H1 (cell line): ENCODE measurements around the gene MSTN. TPM values are rescaled to one million over a fixed set of nuclear protein-coding genes. Genes with fewer than 3 reads are reported as not detected.

ENCODE experiments used
- CTCF ChIA-PET: fragments of 300-600 bp; sonication (Branson Sonifier 250); formaldehyde crosslinking; loops from one replicate; lab custom pipeline; 2021; ENCODE audit not compliant: partially characterized antibody; lab: Charles Lee
- POLR2A ChIA-PET: fragments of 300-600 bp; sonication (Branson Sonifier 250); formaldehyde crosslinking; loops from one replicate; lab custom pipeline; 2021; ENCODE audit warnings: inconsistent platforms; ENCODE audit not compliant: partially characterized antibody; lab: Charles Lee
- DNase-seq, 2 experiments: peaks; one replicate each; pipeline versions ENCODE4 v3.0.0 to v3.0.0-alpha.2; 2010 to 2022; ENCODE audit warnings: low spot score in 2 of 2, low read depth in 1 of 2, mixed read lengths in 1 of 2
- FAIRE-seq: peaks from 2 replicates; lab custom pipeline; 2011; peaks lifted over from hg19 to GRCh38; lab: Jason Lieb, UNC
- H2AFZ ChIP-seq: 2 replicates; pipeline ENCODE4 v1.8.1; 2012; ENCODE audit warnings: low read length, inconsistent platforms
- H2AK5ac ChIP-seq: 2 replicates; pipeline ENCODE4 v1.6.1; 2013; ENCODE audit warnings: low read depth, low read length
- H2BK120ac ChIP-seq: replicated peaks from 2 replicates; pipeline ENCODE3; 2013; ENCODE audit warnings: low read depth, low read length, inconsistent platforms
- H2BK12ac ChIP-seq: 2 replicates; pipeline ENCODE4 v1.6.1; 2013; ENCODE audit warnings: low read depth, low read length
- H2BK15ac ChIP-seq: 2 replicates; pipeline ENCODE4 v1.6.1; 2013; ENCODE audit warnings: low read length
- H2BK20ac ChIP-seq: 2 replicates; pipeline ENCODE4 v1.6.1; 2013; ENCODE audit warnings: low read length
- H2BK5ac ChIP-seq: 2 replicates; pipeline ENCODE4 v1.6.1; 2013; ENCODE audit warnings: low read depth, low read length
- H3K14ac ChIP-seq: 2 replicates; pipeline ENCODE4 v1.6.1; 2013; ENCODE audit warnings: inconsistent platforms; ENCODE audit not compliant: insufficient read length
- H3K18ac ChIP-seq: 2 replicates; pipeline ENCODE4 v1.6.1; 2013; ENCODE audit warnings: low read length; ENCODE audit errors: extremely low read depth
- H3K23ac ChIP-seq: 2 replicates; pipeline ENCODE4 v1.6.1; 2013; ENCODE audit warnings: inconsistent platforms; ENCODE audit not compliant: insufficient read length
- H3K23me2 ChIP-seq: 2 replicates; pipeline ENCODE4 v1.6.1; 2013; ENCODE audit warnings: low read depth, low read length
- H3K27ac ChIP-seq: 2 replicates; pipeline ENCODE4 v1.6.1; 2011; ENCODE audit warnings: low read depth, low read length, inconsistent platforms
- H3K27me3 ChIP-seq, 4 experiments: replicated peaks in 1 of 4; 1 replicate in 1 of 4; 2 replicates in 3 of 4; pipeline versions ENCODE4 v1.6.1 to v1.8.1; 2011 to 2013; ENCODE audit warnings: low read length in 3 of 4, mild to moderate bottlenecking in 3 of 4, inconsistent platforms in 2 of 4, mixed read lengths in 2 of 4, moderate library complexity in 1 of 4; ENCODE audit not compliant: control insufficient read depth in 3 of 4, insufficient read depth in 3 of 4; ENCODE audit errors: extremely low read depth in 1 of 4
- H3K36me3 ChIP-seq, 4 experiments: 2 replicates each; pipeline versions ENCODE4 v1.6.1 to v1.8.1; 2011 to 2013; ENCODE audit warnings: mild to moderate bottlenecking in 4 of 4, low read length in 3 of 4, moderate library complexity in 2 of 4, control low read depth in 1 of 4, inconsistent platforms in 1 of 4; ENCODE audit not compliant: insufficient read depth in 4 of 4, control insufficient read depth in 2 of 4
- H3K4ac ChIP-seq: replicated peaks from 2 replicates; pipeline ENCODE3; 2013; ENCODE audit warnings: low read length, low read depth, mixed read lengths, inconsistent platforms; ENCODE audit not compliant: insufficient read length
- H3K4me1 ChIP-seq, 4 experiments: replicated peaks in 1 of 4; 1 replicate in 1 of 4; 2 replicates in 3 of 4; pipeline versions ENCODE4 v1.6.1 to v1.8.1; 2011 to 2013; ENCODE audit warnings: low read length in 3 of 4, inconsistent platforms in 2 of 4, mixed read lengths in 1 of 4; ENCODE audit not compliant: insufficient read depth in 4 of 4, control insufficient read depth in 3 of 4
- H3K4me2 ChIP-seq, 2 experiments: 2 replicates each; pipeline versions ENCODE4 v1.6.1 to v1.8.1; 2011 to 2013; ENCODE audit warnings: low read depth in 2 of 2, low read length in 2 of 2, control low read depth in 1 of 2, inconsistent platforms in 1 of 2, mild to moderate bottlenecking in 1 of 2; ENCODE audit not compliant: insufficient read depth in 1 of 2
- H3K4me3 ChIP-seq, 4 experiments: fragments of 200-600, 300-600 bp in 1 of 4; sonication (generic), shearing (Covaris generic), sonication (Bioruptor Twin) in 1 of 4; 2 replicates each; pipeline versions ENCODE4 v1.5.1 to v1.8.1; 2011 to 2016; ENCODE audit warnings: low read length in 4 of 4, low read depth in 3 of 4, control low read depth in 2 of 4, inconsistent platforms in 2 of 4, mild to moderate bottlenecking in 2 of 4, mixed read lengths in 1 of 4, moderate library complexity in 1 of 4; ENCODE audit not compliant: insufficient read depth in 2 of 4; ENCODE audit errors: extremely low read depth in 1 of 4
- H3K56ac ChIP-seq: replicated peaks from 2 replicates; pipeline ENCODE3; 2013; ENCODE audit warnings: low read depth, mild to moderate bottlenecking, mixed read lengths, low read length, inconsistent platforms; ENCODE audit not compliant: insufficient read length
- H3K79me1 ChIP-seq: 2 replicates; pipeline ENCODE4 v1.6.1; 2013; ENCODE audit warnings: low read depth, low read length, control low read depth
- H3K79me2 ChIP-seq, 2 experiments: 2 replicates each; pipeline versions ENCODE4 v1.6.1 to v1.8.1; 2012 to 2013; ENCODE audit warnings: low read length in 2 of 2, mild to moderate bottlenecking in 2 of 2, inconsistent platforms in 1 of 2; ENCODE audit not compliant: insufficient read depth in 2 of 2, control insufficient read depth in 1 of 2
- H3K9ac ChIP-seq, 4 experiments: replicated peaks in 1 of 4; 1 replicate in 1 of 4; 2 replicates in 3 of 4; pipeline versions ENCODE4 v1.6.1 to v1.8.1; 2011 to 2013; ENCODE audit warnings: low read depth in 3 of 4, low read length in 3 of 4, control low read depth in 2 of 4, mild to moderate bottlenecking in 2 of 4, moderate library complexity in 2 of 4, inconsistent platforms in 1 of 4; ENCODE audit errors: extremely low read depth in 1 of 4
- H3K9me3 ChIP-seq, 2 experiments: 2 replicates each; pipeline versions ENCODE4 v1.6.1 to v1.8.1; 2012 to 2013; ENCODE audit warnings: mild to moderate bottlenecking in 2 of 2, moderate library complexity in 2 of 2, control low read depth in 1 of 2, inconsistent platforms in 1 of 2, low read depth in 1 of 2, low read length in 1 of 2, mixed read lengths in 1 of 2; ENCODE audit not compliant: insufficient read depth in 2 of 2
- H4K20me1 ChIP-seq, 2 experiments: replicated peaks in 1 of 2; 2 replicates each; pipeline versions ENCODE3 to v1.8.1; 2011 to 2013; ENCODE audit warnings: inconsistent platforms in 2 of 2, low read length in 2 of 2, mild to moderate bottlenecking in 1 of 2; ENCODE audit not compliant: insufficient read depth in 2 of 2, control insufficient read depth in 1 of 2
- H4K5ac ChIP-seq: 2 replicates; pipeline ENCODE4 v1.6.1; 2013; ENCODE audit warnings: low read length, low read depth, mixed read lengths, inconsistent platforms; ENCODE audit not compliant: insufficient read length
- H4K8ac ChIP-seq: 2 replicates; pipeline ENCODE4 v1.8.0; 2013; ENCODE audit warnings: mild to moderate bottlenecking, moderate library complexity, low read length, inconsistent platforms; ENCODE audit not compliant: insufficient read depth; ENCODE audit errors: extremely low read depth
- H4K91ac ChIP-seq: replicated peaks from 2 replicates; pipeline ENCODE3; 2013; ENCODE audit warnings: low read length, mixed read lengths, inconsistent platforms; ENCODE audit not compliant: insufficient read length
- GABPA ChIP-seq: IDR thresholded peaks from 2 replicates; pipeline ENCODE4 v1.6.1; 2011; ENCODE audit warnings: mild to moderate bottlenecking, low read length, moderate library complexity, borderline replicate concordance; ENCODE audit not compliant: insufficient read depth
- YY1 ChIP-seq: IDR thresholded peaks from 2 replicates; pipeline ENCODE4 v1.6.1; 2011; ENCODE audit warnings: low read depth, mild to moderate bottlenecking, low read length
- WGBS, 2 experiments: shearing (Covaris generic) in 1 of 2; methylation state at CpG; one replicate each; pipeline versions ENCODE4 v1.1.6 to v1.1.7; 2013 to 2015; ENCODE audit warnings: low lambda C conversion rate in 2 of 2, mixed read lengths in 2 of 2, inconsistent platforms in 1 of 2, low coverage in 1 of 2, missing lambda C conversion rate in 1 of 2; ENCODE audit not compliant: insufficient replicate concordance in 2 of 2, insufficient coverage in 1 of 2, insufficient read length in 1 of 2; ENCODE audit errors: extremely low coverage in 1 of 2, missing lambda C conversion rate in 1 of 2; 5-methylcytosine and 5-hydroxymethylcytosine counted together
- polyA plus RNA-seq, 7 experiments: library from polyadenylated mRNA; depleted of rRNA in 3 of 7; stranded (reverse) in 5 of 7; unstranded in 2 of 7; fragments of >200 nt in 5 of 7; fragments of 200-250 nt in 2 of 7; gene quantifications; 1 replicate in 5 of 7; 2 replicates in 1 of 7; 4 replicates in 1 of 7; pipeline versions ENCODE4 v1.2.1 to v1.2.3, GENCODE V29; 2011 to 2013; ENCODE audit warnings: missing spikeins in 2 of 7, mixed read lengths in 2 of 7
- total RNA-seq: library from RNA; stranded (reverse); fragmentation: NEBNext Ultra II Directional; extraction: Animal tissue kit (Norgen Biotek cat#: 25700); gene quantifications from 2 replicates; pipeline ENCODE4 v1.2.1, GENCODE V29; 2021

Gene MSTN
- total and polyA plus RNA-seq, 2 of the 8 experiments (the other 6 are each of a cell fraction or from before 2014, with no cell fraction given): not detected

GRCh38 chr2:190111166-190111565 lies 48.6 kb upstream of the MSTN start:
- no peak overlapping the region for H2BK12ac ChIP-seq
- H2BK5ac ChIP-seq: no peak overlapping the region
- TF ChIP-seq YY1: no peak
- no peak for TF ChIP-seq GABPA
- H2AFZ ChIP-seq: no peak overlapping the region
- FAIRE-seq (no peak), DNase-seq (no peak)
- H3K4me2 ChIP-seq: no peak overlapping the region
- no peak overlapping the region for H3K9ac ChIP-seq
- H3K56ac ChIP-seq: no peak overlapping the region
- H3K79me2 ChIP-seq: no peaks in the 10 kb centered on the region
- H3K4ac ChIP-seq: no peak overlapping the region
- no peak overlapping the region for H2AK5ac ChIP-seq
- no peak overlapping the region for H2BK15ac ChIP-seq
- no peak overlapping the region for H2BK120ac ChIP-seq
- no peaks in the 10 kb centered on the region for H3K23me2 ChIP-seq
- no peak overlapping the region for H3K14ac ChIP-seq
- no peaks in the 10 kb centered on the region for H3K4me1 ChIP-seq
- H4K5ac ChIP-seq: no peak overlapping the region
- ChIA-PET CTCF (interaction anchor here (0.9 to 1.4 kb wide), 2 partner anchors 11 to 43 kb away, joined by 3 to 4 read pairs; no protein-coding TSS in a partner anchor), POLR2A (no interaction called here)
- 87% methylated on average over 1 of the region's 1 CpG; no CpG with 5 or more reads in 1 of the 2 experiments for WGBS, 2 experiments
- no peak overlapping the region for H3K27ac ChIP-seq
- H4K20me1 ChIP-seq: no peaks in the 10 kb centered on the region
- no peaks in the 10 kb centered on the region for H3K9me3 ChIP-seq
- H3K36me3 ChIP-seq: no peaks in the 10 kb centered on the region
- no peak overlapping the region for H3K18ac ChIP-seq
- no peak overlapping the region for H4K8ac ChIP-seq
- no peak overlapping the region for H3K4me3 ChIP-seq
- peaks cover 0 to 1% (median 0%) of the 10 kb centered on the region in 4 experiments; a peak in 1 of 7 replicates for H3K27me3 ChIP-seq
- H3K23ac ChIP-seq: no peak overlapping the region
- no peak overlapping the region for H4K91ac ChIP-seq
- no peak overlapping the region for H2BK20ac ChIP-seq
- no peaks in the 10 kb centered on the region for H3K79me1 ChIP-seq
